Measurements from ENCODE around the gene SEC22C. TPM values are rescaled to one million over a fixed set of nuclear protein-coding genes. Genes with fewer than 3 reads are reported as not detected.

Gene SEC22C
- total RNA-seq, 1 donor from 2014 or later, result 55.0 TPM

DNA sequence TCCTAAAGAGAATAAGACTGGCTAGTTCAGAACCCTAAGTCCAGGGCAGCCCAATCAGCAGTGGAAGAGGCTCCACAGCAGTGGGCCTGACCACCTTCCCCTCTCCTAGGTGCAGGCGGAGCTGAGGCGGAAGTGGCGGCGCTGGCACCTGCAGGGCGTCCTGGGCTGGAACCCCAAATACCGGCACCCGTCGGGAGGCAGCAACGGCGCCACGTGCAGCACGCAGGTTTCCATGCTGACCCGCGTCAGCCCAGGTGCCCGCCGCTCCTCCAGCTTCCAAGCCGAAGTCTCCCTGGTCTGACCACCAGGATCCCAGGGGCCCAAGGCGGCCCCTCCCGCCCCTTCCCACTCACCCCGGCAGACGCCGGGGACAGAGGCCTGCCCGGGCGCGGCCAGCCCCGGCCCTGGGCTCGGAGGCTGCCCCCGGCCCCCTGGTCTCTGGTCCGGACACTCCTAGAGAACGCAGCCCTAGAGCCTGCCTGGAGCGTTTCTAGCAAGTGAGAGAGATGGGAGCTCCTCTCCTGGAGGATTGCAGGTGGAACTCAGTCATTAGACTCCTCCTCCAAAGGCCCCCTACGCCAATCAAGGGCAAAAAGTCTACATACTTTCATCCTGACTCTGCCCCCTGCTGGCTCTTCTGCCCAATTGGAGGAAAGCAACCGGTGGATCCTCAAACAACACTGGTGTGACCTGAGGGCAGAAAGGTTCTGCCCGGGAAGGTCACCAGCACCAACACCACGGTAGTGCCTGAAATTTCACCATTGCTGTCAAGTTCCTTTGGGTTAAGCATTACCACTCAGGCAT, 45.6 kb downstream of the SEC22C start:
- H3K4me3 ChIP-seq (ENCODE audit: low read depth, low read length), result no peak overlapping the region
- peak; percentile 49 for DNase-seq (ENCODE audit: low read depth)
- FAIRE-seq, result no peak
- H3K27me3 ChIP-seq (ENCODE audit: control insufficient read depth, insufficient read depth, low read length), result no peaks in the 10 kb centered on the region
- no peaks in the 10 kb centered on the region for H3K36me3 ChIP-seq (ENCODE audit: control insufficient read depth, insufficient read depth, low read length)
- TF ChIP-seq, protein P1, sequence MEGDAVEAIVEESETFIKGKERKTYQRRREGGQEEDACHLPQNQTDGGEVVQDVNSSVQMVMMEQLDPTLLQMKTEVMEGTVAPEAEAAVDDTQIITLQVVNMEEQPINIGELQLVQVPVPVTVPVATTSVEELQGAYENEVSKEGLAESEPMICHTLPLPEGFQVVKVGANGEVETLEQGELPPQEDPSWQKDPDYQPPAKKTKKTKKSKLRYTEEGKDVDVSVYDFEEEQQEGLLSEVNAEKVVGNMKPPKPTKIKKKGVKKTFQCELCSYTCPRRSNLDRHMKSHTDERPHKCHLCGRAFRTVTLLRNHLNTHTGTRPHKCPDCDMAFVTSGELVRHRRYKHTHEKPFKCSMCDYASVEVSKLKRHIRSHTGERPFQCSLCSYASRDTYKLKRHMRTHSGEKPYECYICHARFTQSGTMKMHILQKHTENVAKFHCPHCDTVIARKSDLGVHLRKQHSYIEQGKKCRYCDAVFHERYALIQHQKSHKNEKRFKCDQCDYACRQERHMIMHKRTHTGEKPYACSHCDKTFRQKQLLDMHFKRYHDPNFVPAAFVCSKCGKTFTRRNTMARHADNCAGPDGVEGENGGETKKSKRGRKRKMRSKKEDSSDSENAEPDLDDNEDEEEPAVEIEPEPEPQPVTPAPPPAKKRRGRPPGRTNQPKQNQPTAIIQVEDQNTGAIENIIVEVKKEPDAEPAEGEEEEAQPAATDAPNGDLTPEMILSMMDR (IDR thresholded peaks at IDR 0.05; ENCODE audit: insufficient read depth, low read length, severe bottlenecking), result peak; percentile 67

DNA sequence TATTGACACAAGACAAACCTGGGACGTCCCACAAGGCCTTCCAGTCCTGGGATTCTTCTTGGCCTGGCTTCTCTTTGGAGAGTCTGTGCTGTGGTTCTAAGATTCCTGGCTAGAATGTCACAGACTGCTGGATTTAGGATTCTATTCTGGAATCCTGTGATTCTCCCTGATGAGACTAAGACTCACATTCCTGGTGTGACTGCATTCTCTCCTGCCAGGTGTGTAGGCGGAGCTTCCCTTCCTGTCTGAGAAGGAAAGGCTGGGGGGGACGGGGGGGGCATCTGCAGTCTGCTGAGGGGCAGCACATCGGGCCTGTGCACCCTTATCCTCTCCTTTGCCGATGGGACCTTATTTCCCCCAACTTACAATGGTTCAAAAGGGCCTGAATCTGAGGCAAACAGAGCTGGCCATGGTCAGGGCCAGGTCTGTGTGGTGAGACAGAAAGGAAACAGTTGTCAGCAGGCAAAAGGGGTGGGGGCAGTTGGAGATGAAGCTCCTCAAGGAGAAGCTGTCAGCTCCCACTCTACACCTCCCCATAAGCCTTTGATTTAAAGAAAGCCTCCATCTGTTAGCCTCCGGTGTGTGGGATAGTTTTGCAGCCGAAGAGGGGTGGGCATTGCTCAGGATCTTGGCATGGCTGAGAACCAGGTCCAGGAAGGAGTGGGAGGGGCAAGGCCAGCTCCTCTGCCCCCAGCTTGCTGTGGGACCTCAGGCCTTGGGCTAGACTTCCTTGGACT, 48.4 kb downstream of the SEC22C start:
- TF ChIP-seq, protein P1 (IDR thresholded peaks at IDR 0.05; ENCODE audit: insufficient read depth, low read length, severe bottlenecking), result no peak
- DNase-seq (ENCODE audit: low read depth) (peak; percentile 36), FAIRE-seq (no peak)
- Histone ChIP-seq H3K27me3 (ENCODE audit: control insufficient read depth, insufficient read depth, low read length) (no peaks in the 10 kb centered on the region), H3K4me3 (ENCODE audit: low read depth, low read length) (no peak overlapping the region), H3K36me3 (ENCODE audit: control insufficient read depth, insufficient read depth, low read length) (no peaks in the 10 kb centered on the region)

DNA sequence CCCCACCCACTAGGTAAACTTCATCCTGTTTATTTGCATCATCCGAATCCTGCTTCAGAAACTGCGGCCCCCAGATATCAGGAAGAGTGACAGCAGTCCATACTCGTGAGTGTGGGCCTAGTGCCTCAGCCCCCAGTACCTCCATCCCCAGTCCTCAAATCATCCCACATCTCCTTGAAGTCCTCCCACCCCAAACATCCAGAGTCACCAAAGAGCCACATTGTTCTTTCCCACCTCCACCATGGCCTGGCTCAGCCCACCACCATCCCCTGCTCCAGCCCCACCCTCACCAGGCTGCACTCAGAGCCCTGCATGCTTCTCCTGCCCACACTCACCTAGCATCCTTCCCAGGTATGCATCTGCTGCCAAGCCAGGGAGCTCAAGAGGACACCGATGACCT, 49.5 kb downstream of the SEC22C start:
- no peak for DNase-seq (ENCODE audit: low read depth)
- Histone ChIP-seq H3K27me3 (ENCODE audit: control insufficient read depth, insufficient read depth, low read length) (no peaks in the 10 kb centered on the region), H3K4me3 (ENCODE audit: low read depth, low read length) (no peak overlapping the region), H3K36me3 (ENCODE audit: control insufficient read depth, insufficient read depth, low read length) (no peaks in the 10 kb centered on the region)
- FAIRE-seq, result no peak
- TF ChIP-seq, protein P1 (IDR thresholded peaks at IDR 0.05; ENCODE audit: insufficient read depth, low read length, severe bottlenecking), result no peak

DNA sequence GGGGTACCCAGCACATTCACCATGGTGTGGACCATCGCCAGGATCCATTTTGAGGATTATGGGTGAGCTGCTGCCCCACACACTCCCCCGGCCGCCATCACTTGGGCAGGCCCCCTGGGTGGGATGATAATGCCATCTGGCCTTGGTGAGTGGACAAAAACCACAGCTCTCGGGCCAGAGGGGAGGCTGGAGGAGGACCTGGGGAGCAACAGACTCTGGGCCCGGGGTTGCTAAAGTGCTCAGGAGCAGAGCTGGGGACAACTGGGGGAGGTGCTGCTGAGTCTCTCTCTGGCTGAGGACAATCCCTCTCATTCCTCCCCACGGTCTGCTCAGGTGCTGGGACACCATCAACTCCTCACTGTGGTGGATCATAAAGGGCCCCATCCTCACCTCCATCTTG, 50.3 kb downstream of the SEC22C start:
- no peak for DNase-seq (ENCODE audit: low read depth)
- no peak overlapping the region for H3K4me3 ChIP-seq (ENCODE audit: low read depth, low read length)
- FAIRE-seq, result peak; percentile 23
- TF ChIP-seq, protein P1 (IDR thresholded peaks at IDR 0.05; ENCODE audit: insufficient read depth, low read length, severe bottlenecking), result no peak
- no peaks in the 10 kb centered on the region for H3K27me3 ChIP-seq (ENCODE audit: control insufficient read depth, insufficient read depth, low read length)
- no peaks in the 10 kb centered on the region for H3K36me3 ChIP-seq (ENCODE audit: control insufficient read depth, insufficient read depth, low read length)

DNA sequence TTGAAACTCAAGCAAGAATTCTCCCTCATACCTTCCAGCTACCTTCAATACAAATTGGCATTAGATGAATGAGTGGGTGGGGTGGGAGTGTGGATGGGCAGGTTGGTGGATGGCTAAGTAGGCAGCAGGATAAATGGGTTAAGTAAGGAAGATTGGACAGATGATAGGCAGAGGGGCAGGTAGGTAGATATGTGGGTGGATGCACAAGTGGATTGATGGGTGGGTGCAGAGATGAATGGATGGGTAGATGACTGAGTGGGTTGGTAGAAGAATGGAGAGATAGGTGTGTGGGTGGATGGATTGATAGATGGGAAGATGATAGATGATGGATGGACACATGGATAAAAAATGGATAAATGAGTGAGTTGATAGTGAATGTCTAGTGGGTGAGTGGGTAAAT, 51.7 kb downstream of the SEC22C start:
- TF ChIP-seq, protein P1 (IDR thresholded peaks at IDR 0.05; ENCODE audit: insufficient read depth, low read length, severe bottlenecking), result no peak
- FAIRE-seq (no peak), DNase-seq (ENCODE audit: low read depth) (no peak)
- Histone ChIP-seq H3K27me3 (ENCODE audit: control insufficient read depth, insufficient read depth, low read length) (no peaks in the 10 kb centered on the region), H3K36me3 (ENCODE audit: control insufficient read depth, insufficient read depth, low read length) (no peaks in the 10 kb centered on the region), H3K4me3 (ENCODE audit: low read depth, low read length) (no peak overlapping the region)

Data from bronchial epithelial cell (primary cell).